ENCODE results near the gene MYL7.

Gene MYL7

DNA sequence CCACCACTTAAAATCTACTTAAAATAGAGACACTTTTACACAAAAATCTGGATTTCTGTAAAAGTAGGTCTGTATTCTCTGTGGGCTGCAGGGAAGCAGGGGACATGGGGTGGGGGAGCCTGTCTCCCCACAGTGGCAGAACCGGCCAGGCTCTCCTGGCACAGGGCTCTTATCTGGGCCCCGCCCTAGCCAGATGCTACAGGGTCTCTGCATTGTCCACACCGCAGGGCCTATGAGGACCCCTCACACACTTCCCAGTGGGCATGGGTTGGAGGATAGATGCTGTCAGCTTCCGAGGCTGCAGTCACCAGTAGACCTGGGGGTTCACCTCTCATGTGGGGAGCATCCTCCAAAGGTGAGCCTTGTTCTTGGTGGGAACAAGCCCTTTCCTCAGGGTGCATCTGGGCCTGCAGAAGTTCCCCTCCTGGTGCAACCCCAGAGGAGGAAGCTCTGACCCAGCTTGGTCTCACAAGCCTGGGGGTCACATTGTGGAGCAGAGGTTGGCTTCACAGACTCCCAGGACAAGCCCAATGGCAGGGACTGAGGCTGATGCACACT, 15.4 kb upstream of the MYL7 start:
- TF ChIP-seq, protein P1, sequence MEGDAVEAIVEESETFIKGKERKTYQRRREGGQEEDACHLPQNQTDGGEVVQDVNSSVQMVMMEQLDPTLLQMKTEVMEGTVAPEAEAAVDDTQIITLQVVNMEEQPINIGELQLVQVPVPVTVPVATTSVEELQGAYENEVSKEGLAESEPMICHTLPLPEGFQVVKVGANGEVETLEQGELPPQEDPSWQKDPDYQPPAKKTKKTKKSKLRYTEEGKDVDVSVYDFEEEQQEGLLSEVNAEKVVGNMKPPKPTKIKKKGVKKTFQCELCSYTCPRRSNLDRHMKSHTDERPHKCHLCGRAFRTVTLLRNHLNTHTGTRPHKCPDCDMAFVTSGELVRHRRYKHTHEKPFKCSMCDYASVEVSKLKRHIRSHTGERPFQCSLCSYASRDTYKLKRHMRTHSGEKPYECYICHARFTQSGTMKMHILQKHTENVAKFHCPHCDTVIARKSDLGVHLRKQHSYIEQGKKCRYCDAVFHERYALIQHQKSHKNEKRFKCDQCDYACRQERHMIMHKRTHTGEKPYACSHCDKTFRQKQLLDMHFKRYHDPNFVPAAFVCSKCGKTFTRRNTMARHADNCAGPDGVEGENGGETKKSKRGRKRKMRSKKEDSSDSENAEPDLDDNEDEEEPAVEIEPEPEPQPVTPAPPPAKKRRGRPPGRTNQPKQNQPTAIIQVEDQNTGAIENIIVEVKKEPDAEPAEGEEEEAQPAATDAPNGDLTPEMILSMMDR (IDR thresholded peaks at IDR 0.05), result no peak
- Histone ChIP-seq H3K36me3 (no peaks in the 10 kb centered on the region), H3K4me1 (no peaks in the 10 kb centered on the region), H3K27me3 (no peaks in the 10 kb centered on the region), H3K9me3 (no peaks in the 10 kb centered on the region), H3K4me3 (no peak overlapping the region), H3K27ac (no peak overlapping the region)
- peak in 1 of 2 donors; percentile 34 for DNase-seq
- intact Hi-C loops (cut with DNase I; ENCODE audit: low total_unique reads), result no loop called here

DNA sequence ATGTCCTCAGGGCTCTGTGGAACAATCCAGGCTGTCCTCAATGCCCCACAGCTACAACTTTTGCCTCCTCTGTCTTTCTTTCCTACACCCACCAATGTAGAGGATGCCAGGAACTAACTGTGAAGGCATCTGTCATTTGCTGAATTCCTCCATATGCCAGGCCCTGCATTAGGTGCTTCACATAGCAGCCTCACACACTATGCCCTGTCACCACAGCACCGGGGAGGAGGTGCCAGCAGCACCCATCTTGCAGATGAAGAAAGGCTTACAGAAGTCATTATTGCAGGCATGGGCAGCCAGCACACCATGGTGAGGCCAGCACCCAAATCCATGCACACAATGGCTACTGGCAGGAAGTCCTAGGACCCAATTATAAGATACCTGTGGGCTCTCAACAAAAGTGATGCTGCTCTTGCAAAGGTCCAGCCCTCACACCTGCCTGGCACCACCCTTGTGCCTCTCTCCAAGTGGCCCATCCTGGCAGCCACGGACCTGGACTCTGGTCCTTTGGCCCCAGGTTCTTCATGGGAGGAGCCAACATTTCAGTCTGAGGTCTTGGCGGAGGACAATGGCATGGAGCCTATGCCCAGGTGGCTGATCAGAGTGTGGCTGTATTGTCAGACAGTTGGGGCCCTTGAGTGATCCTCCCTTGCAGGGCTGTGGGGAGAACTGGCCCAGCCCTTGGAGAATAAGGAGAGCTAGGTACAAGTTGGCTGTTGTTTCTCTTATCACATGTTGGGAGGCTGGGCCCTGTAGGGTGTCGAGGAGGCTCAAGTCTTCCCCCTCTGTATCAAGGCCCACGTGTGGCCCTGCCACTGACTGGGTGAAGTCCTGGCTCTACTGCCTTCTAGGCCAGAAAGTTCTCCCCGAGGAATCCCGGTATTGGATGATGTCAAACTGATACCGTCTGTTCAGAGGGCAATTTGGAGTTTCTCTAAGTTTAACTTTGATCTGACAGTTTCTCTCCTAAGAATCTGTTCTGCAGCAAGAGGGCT, 14.4 kb upstream of the MYL7 start:
- TF ChIP-seq, protein P1 (IDR thresholded peaks at IDR 0.05), result no peak
- intact Hi-C loops (cut with DNase I; ENCODE audit: low total_unique reads), result no loop called here
- DNase-seq, result peak in 1 of 2 donors; percentile 53
- no peaks in the 10 kb centered on the region for H3K4me1 ChIP-seq
- H3K9me3 ChIP-seq, result no peaks in the 10 kb centered on the region
- H3K27me3 ChIP-seq, result no peaks in the 10 kb centered on the region
- H3K4me3 ChIP-seq, result no peak overlapping the region
- H3K27ac ChIP-seq, result no peak overlapping the region
- no peaks in the 10 kb centered on the region for H3K36me3 ChIP-seq

DNA sequence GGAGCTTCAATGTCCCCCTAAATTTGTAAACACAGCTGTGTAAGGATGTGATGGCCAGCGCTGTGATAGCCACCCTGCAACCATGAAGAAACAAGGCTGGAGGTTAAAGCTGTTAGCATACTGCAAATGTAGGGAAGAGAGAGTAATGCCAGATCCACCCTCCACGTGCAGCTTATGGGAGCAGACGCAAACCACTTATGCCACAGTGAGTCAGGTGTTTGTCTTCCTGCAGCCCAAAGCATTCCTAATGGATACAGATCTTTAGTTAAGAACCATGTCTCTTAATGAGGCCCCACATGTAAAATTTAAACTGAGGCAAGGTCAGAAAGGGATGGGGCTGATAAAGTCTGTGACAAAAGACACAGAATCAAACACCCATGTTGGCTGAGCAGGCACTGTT, 13.6 kb upstream of the MYL7 start:
- DNase-seq, result peak in 1 of 2 donors; percentile 15

DNA sequence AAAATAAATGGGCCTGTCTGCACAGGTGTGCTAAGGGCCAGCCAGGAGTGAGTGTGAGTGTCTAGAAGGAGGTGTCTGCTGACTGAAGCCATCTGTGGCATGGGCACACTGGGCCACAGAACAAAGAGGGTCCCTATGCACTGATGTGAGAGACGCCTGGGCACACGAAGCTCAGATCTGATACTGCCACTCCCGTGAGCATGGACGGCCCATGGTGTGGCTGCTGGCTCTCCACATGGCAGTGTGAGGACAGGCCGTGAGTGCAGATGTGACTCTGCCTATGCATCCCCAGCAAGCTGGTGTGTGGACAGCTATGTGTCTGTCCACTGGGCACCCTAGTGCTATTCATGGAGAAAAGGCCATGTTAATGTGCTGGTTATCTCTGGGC, 12.8 kb upstream of the MYL7 start:
- intact Hi-C loops (cut with DNase I; ENCODE audit: low total_unique reads), result no loop called here
- TF ChIP-seq, protein P1 (IDR thresholded peaks at IDR 0.05), result no peak
- DNase-seq, result peak in 1 of 2 donors; percentile 34

More for the DNA sequence above, 13.6 kb upstream of the MYL7 start:
- H3K4me1 ChIP-seq, result no peaks in the 10 kb centered on the region
- no peak overlapping the region for H3K4me3 ChIP-seq
- H3K36me3 ChIP-seq, result no peaks in the 10 kb centered on the region
- TF ChIP-seq, protein P1 (IDR thresholded peaks at IDR 0.05), result no peak
- no peaks in the 10 kb centered on the region for H3K9me3 ChIP-seq
- no peaks in the 10 kb centered on the region for H3K27me3 ChIP-seq
- intact Hi-C loops (cut with DNase I; ENCODE audit: low total_unique reads), result no loop called here
- no peak overlapping the region for H3K27ac ChIP-seq

DNA sequence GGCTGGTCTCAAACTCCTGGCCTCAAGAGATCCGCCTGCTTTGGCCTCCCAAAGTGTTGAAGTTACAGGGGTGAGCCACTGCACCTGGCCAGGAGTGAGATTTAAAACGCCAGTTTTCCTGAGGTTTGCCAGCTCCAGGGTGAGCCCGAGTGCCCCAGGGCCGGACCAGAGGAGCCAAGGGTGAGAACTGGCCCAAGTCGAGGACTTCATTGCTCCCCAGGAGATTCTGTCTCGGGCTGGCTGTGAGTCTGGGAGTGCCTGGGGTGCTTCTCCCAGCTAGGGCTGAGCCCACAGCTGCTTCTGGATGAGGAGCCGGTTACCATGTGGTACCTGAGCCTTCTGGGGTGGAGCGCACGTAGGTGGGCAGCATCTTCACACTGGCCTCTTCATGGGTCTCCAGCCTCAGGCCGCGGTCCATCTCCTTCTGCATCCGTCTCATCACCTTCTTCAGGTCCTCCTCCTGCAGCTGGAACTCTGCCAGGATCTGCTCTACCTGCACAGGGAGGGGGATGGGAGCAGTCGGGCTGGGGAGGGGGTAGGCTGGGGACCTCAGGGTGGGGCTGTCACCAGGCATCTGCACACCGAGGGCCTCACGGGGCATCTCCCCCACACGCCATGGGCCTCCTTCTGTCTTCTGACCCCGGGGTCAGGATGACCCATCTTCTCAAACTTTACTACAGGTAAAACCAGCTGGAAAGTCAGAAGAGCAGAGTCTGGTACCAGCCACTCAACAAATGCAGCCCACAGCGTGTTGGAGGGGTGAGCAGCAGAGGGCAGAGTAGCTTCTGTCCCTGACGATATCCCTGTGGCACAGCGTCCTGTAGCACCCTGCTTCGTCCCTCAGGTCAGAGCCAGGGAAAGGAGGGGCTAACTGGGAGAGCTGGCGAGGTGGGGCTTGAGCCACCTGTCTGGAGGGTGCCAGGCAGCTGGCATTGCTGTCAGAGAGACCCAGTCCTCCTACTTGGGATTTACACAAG, 12.1 kb upstream of the MYL7 start:
- no peaks in the 10 kb centered on the region for H3K27me3 ChIP-seq
- no peaks in the 10 kb centered on the region for H3K4me1 ChIP-seq
- no peaks in the 10 kb centered on the region for H3K36me3 ChIP-seq
- no peaks in the 10 kb centered on the region for H3K9me3 ChIP-seq
- H3K27ac ChIP-seq, result no peak overlapping the region
- intact Hi-C loops (cut with DNase I; ENCODE audit: low total_unique reads), result no loop called here
- H3K4me3 ChIP-seq, result no peak overlapping the region
- TF ChIP-seq, protein P1 (IDR thresholded peaks at IDR 0.05), result no peak
- DNase-seq, result peak in 1 of 2 donors; percentile 54

More for the DNA sequence above, 12.8 kb upstream of the MYL7 start:
- Histone ChIP-seq H3K27me3 (no peaks in the 10 kb centered on the region), H3K27ac (no peak overlapping the region), H3K36me3 (no peaks in the 10 kb centered on the region), H3K9me3 (no peaks in the 10 kb centered on the region), H3K4me1 (no peaks in the 10 kb centered on the region), H3K4me3 (no peak overlapping the region)
